ENCODE data around the gene SQSTM1. TPM values are rescaled to one million over a fixed set of nuclear protein-coding genes. Genes with fewer than 3 reads are reported as not detected.

SQSTM1 gene
- total RNA-seq, 2 donors from 2014 or later: 375 to 469 TPM

- H3K9me3 ChIP-seq: no peaks in the 10 kb centered on the region
- H3K36me3 ChIP-seq: peaks cover 15% of the 10 kb centered on the region
- peak; percentile 41 for ATAC-seq (ENCODE audit: insufficient number of reproducible peaks, low FRiP score, low read depth)
- no peaks in the 10 kb centered on the region for H3K27me3 ChIP-seq (replicated peaks; ENCODE audit: insufficient read depth)
- H3K27ac ChIP-seq: peak overlapping the region; percentile 100
- H3K4me1 ChIP-seq (ENCODE audit: control insufficient read depth in 1 of 2, low read depth in 2 of 2): peaks cover 39 to 55% of the 10 kb centered on the region in 2 donors
- peak; percentile 77 for DNase-seq (ENCODE audit: low spot score)
- peak overlapping the region; percentile 99 for H3K4me3 ChIP-seq
- TF ChIP-seq CTCF (IDR thresholded peaks at IDR 0.05): no peak
Measured at GRCh38 chr5:179818746-179819295, 1.9 kb upstream of the SQSTM1 start.

- no peak for ATAC-seq (ENCODE audit: insufficient number of reproducible peaks, low FRiP score, low read depth)
- Histone ChIP-seq H3K4me3 (peak overlapping the region; percentile 99), H3K27me3 (replicated peaks; ENCODE audit: insufficient read depth) (no peaks in the 10 kb centered on the region), H3K4me1 (ENCODE audit: control insufficient read depth in 1 of 2, low read depth in 2 of 2) (peaks cover 46 to 62% of the 10 kb centered on the region in 2 donors), H3K27ac (peak overlapping the region; percentile 100), H3K9me3 (no peaks in the 10 kb centered on the region), H3K36me3 (peaks cover 22% of the 10 kb centered on the region)
- no peak for DNase-seq (ENCODE audit: low spot score)
- TF ChIP-seq CTCF (IDR thresholded peaks at IDR 0.05): no peak
Measured at GRCh38 chr5:179819296-179820126, 1.2 kb upstream of the SQSTM1 start.

DNA sequence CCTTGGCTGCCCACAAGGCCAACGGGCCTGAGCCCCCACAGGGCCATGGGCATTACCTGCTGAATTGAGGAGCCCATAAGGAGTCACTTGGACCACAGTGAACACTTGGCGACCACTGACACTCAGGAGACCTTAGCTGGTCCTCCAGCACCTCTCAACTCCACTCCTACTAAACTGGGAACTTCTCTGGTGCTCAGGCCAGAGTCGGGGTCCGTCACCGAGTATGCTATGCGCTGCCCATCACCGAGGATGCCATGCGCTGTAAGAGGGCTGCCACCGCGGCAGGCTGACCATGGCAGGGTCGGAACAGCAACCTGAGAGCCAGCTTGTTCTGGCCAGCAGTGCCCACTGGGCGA, 600 bp upstream of the SQSTM1 start:
- H3K4me1 ChIP-seq (ENCODE audit: control insufficient read depth in 1 of 2, low read depth in 2 of 2): peaks cover 51 to 68% of the 10 kb centered on the region in 2 donors
- peak overlapping the region; percentile 100 for H3K27ac ChIP-seq
- no peaks in the 10 kb centered on the region for H3K9me3 ChIP-seq
- peaks cover 28% of the 10 kb centered on the region for H3K36me3 ChIP-seq
- no peak for TF ChIP-seq CTCF (IDR thresholded peaks at IDR 0.05)
- H3K27me3 ChIP-seq (replicated peaks; ENCODE audit: insufficient read depth): no peaks in the 10 kb centered on the region
- peak overlapping the region; percentile 99 for H3K4me3 ChIP-seq
- ATAC-seq (ENCODE audit: insufficient number of reproducible peaks, low FRiP score, low read depth) (no peak), DNase-seq (ENCODE audit: low spot score) (no peak)

DNA sequence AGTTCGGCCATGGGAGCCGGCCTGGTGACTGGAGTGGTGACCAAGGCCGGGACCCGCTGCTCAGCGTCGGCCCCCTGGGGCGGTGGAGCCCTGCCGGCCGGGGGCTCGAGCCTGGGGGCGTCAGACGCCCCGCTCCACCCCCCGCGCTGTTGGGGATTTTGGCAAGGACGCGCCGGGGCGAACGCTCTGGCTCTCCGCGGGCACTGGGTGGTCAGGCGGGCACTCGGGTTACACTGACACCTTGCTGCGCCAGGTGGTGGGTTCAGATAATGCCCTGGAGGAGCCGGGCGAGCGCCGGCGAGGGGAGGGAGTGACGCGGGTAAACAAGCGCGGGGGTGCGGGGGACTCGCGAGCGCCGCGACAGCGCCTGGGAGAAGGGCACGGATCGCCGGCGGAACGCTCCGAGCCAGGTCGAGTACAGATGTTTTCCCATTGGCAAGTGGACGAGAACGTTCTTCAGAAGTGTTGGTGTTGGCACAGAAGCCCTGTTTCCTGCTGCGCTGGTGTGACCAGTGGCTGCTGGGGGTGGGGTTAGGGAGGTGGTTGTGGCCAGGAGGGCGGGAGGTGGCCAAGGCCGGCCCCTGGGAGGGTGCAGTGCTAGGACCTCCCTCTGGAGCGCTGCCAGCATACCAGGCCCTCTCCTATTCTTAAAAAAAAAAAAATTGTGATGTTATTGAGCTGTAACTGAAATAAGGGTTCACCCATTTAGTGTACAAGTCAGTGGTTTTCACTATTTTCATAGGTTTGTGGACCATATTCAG, 773 bp downstream of the SQSTM1 start:
- Histone ChIP-seq H3K36me3 (peaks cover 41% of the 10 kb centered on the region), H3K27ac (peak overlapping the region; percentile 100), H3K9me3 (no peaks in the 10 kb centered on the region), H3K4me1 (ENCODE audit: control insufficient read depth in 1 of 2, low read depth in 2 of 2) (peaks cover 52 to 79% of the 10 kb centered on the region in 2 donors), H3K27me3 (replicated peaks; ENCODE audit: insufficient read depth) (no peaks in the 10 kb centered on the region), H3K4me3 (peak overlapping the region; percentile 99)
- TF ChIP-seq CTCF (IDR thresholded peaks at IDR 0.05): peak; percentile 17
- ATAC-seq (ENCODE audit: insufficient number of reproducible peaks, low FRiP score, low read depth): peak; percentile 63
- peak; percentile 95 for DNase-seq (ENCODE audit: low spot score)

GRCh38 chr5:179822059-179822432, 1.3 kb downstream of the SQSTM1 start:
- DNase-seq (ENCODE audit: low spot score) (no peak), ATAC-seq (ENCODE audit: insufficient number of reproducible peaks, low FRiP score, low read depth) (no peak)
- no peak for TF ChIP-seq CTCF (IDR thresholded peaks at IDR 0.05)
- Histone ChIP-seq H3K4me1 (ENCODE audit: control insufficient read depth in 1 of 2, low read depth in 2 of 2) (peaks cover 52 to 81% of the 10 kb centered on the region in 2 donors), H3K9me3 (no peaks in the 10 kb centered on the region), H3K36me3 (peaks cover 46% of the 10 kb centered on the region), H3K4me3 (peak overlapping the region; percentile 99), H3K27me3 (replicated peaks; ENCODE audit: insufficient read depth) (no peaks in the 10 kb centered on the region), H3K27ac (peak overlapping the region; percentile 25 to 100)
